NB4 (cell line): ENCODE data around the gene TMEM59L.

ENCODE experiments used
- MYC ChIP-seq: IDR thresholded peaks from 2 replicates; pipeline ENCODE4 v1.6.1; 2011; ENCODE audit warnings: low read depth, low read length
- POLR2A ChIP-seq: IDR thresholded peaks from 2 replicates; pipeline ENCODE4 v1.6.1; 2011; ENCODE audit warnings: mild to moderate bottlenecking; ENCODE audit not compliant: insufficient read length; ENCODE audit errors: extremely low read depth

- TF ChIP-seq POLR2A (no peak), MYC (peak; percentile 95)
These were observed 23.0 kb upstream of the TMEM59L start for GRCh38 chr19:18589380-18590272.
